ENCODE results near the gene ADAMTS13. TPM values are rescaled to one million over a fixed set of nuclear protein-coding genes. Genes with fewer than 3 reads are reported as not detected.

ADAMTS13 gene
- total and polyA plus RNA-seq, 9 of the 15 experiments (the other 6 are each of a cell fraction or from before 2014, with no cell fraction given), result 0.03 to 0.20 (median 0.04) TPM; not detected in 4

- TF ChIP-seq CGGBP1 (CRISPR knock-in tag; IDR thresholded peaks at IDR 0.05), result no peak
- TF ChIP-seq ESRRB (CRISPR knock-in tag; IDR thresholded peaks at IDR 0.05; ENCODE audit: borderline replicate concordance), result no peak
- no peak for TF ChIP-seq POLR3G (IDR thresholded peaks at IDR 0.05; ENCODE audit: extremely low read depth, insufficient read length, insufficient replicate concordance)
- no peak; the same call in 1 of the 2 replicates for TF ChIP-seq CREB1 (IDR thresholded peaks at IDR 0.05)
- TF ChIP-seq CREB1 (CRISPR knock-in tag; IDR thresholded peaks at IDR 0.05), result peak; percentile 33; the same call in 1 of the 2 replicates
- TF ChIP-seq HDAC6 (IDR thresholded peaks at IDR 0.05; ENCODE audit: low read depth, low read length), result no peak
- no peak for TF ChIP-seq ZNF609 (CRISPR knock-in tag; IDR thresholded peaks at IDR 0.05; ENCODE audit: borderline replicate concordance)
- TF ChIP-seq ZNF444 (CRISPR knock-in tag; IDR thresholded peaks at IDR 0.05), result no peak
- no peak for TF ChIP-seq RB1 (IDR thresholded peaks at IDR 0.05; ENCODE audit: low read depth)
- TF ChIP-seq SFPQ (IDR thresholded peaks at IDR 0.05; ENCODE audit: low read depth, low read length), result no peak
- TF ChIP-seq ZNF639 (CRISPR knock-in tag; conservative IDR thresholded peaks at IDR 0.05 in 1 of 2, IDR thresholded peaks at IDR 0.05 in 1 of 2), result no peak
- no peak for TF ChIP-seq JUND (IDR thresholded peaks at IDR 0.05; ENCODE audit: borderline replicate concordance, low read depth, low read length)
- TF ChIP-seq JUND (tag; IDR thresholded peaks at IDR 0.05; ENCODE audit: borderline replicate concordance, low read depth, low read length), result no peak
- TF ChIP-seq TRIM24 (IDR thresholded peaks at IDR 0.05), result 0 out of 4 replicates have a peak, but pooled peaks of 1 of the 2 experiments have one; percentile 23
- TF ChIP-seq ZNF785 (CRISPR knock-in tag; IDR thresholded peaks at IDR 0.05), result no peak
- TF ChIP-seq E2F5 (CRISPR knock-in tag; IDR thresholded peaks at IDR 0.05), result no peak
These were observed 83.9 kb downstream of the ADAMTS13 start (continued) for GRCh38 chr9:133505901-133506652.
